ENCODE measurements around the gene AHCYL1.

DNA sequence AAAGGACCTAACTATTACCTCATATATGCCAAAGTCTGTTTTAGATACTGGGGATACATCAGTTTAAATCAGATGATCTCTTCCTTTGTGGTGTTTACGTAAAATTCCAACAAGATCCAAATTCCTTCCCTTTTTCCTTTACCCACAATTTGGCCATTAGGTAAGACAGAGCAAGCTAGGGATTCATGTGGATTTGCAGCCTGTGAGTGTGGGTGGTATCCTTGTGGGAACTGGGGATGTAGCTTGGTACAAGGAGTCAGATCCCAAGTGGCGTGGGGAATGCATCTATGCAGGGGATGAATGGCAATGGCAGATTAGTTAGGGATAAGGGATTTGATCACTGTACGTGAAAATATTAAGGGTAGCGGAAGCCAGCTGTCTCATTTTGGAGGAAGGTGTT, 40.0 kb downstream of the AHCYL1 start:
- TF ChIP-seq RAD21 (conservative IDR thresholded peaks at IDR 0.05 in 1 of 2, IDR thresholded peaks at IDR 0.05 in 1 of 2): no peak
- TF ChIP-seq CTCF (IDR thresholded peaks at IDR 0.05): no peak
- no peak for TF ChIP-seq MAX (IDR thresholded peaks at IDR 0.05)
- no peak for TF ChIP-seq RFX5 (IDR thresholded peaks at IDR 0.05)
- TF ChIP-seq POLR2A (IDR thresholded peaks at IDR 0.05; ENCODE audit: low read length): no peak
- no peak for TF ChIP-seq EP300 (IDR thresholded peaks at IDR 0.05)
- TF ChIP-seq HOXA7 (CRISPR knock-in tag; IDR thresholded peaks at IDR 0.05): no peak
- TF ChIP-seq CHD2 (IDR thresholded peaks at IDR 0.05; ENCODE audit: low read length, partially characterized antibody): no peak
- TF ChIP-seq HMGXB4 (CRISPR knock-in tag; IDR thresholded peaks at IDR 0.05; ENCODE audit: borderline replicate concordance): no peak
- no peak for TF ChIP-seq FOSB (CRISPR knock-in tag; IDR thresholded peaks at IDR 0.05)
- TF ChIP-seq MAFK (IDR thresholded peaks at IDR 0.05; ENCODE audit: partially characterized antibody): no peak
- no peak for TF ChIP-seq ZFP36 (IDR thresholded peaks at IDR 0.05; ENCODE audit: borderline replicate concordance, partially characterized antibody)
- TF ChIP-seq SMC3 (IDR thresholded peaks at IDR 0.05): no peak
- no peak for TF ChIP-seq HES2 (IDR thresholded peaks at IDR 0.05)
